Measurements from ENCODE around the gene WBP2.
A peak's percentile ranks its signal among the peaks of the same experiment; 100 is the strongest.

Gene WBP2

GRCh38 chr17:75844530-75845057, 10.5 kb downstream of the WBP2 start:
- peak; percentile 13 for DNase-seq (ENCODE audit: low read depth)

- peak; percentile 26 for DNase-seq (ENCODE audit: low read depth)
These were observed 11.3 kb downstream of the WBP2 start, which contains the start of gene UNC13D for GRCh38 chr17:75843577-75844529. Gene UNC13D, minus strand, starts transcription at chr17:75844404. Its CDS starts 67 bp downstream, at chr17:75844337.

GRCh38 chr17:75842963-75843576, 12.1 kb downstream of the WBP2 start:
- DNase-seq (ENCODE audit: low read depth): no peak

DNA sequence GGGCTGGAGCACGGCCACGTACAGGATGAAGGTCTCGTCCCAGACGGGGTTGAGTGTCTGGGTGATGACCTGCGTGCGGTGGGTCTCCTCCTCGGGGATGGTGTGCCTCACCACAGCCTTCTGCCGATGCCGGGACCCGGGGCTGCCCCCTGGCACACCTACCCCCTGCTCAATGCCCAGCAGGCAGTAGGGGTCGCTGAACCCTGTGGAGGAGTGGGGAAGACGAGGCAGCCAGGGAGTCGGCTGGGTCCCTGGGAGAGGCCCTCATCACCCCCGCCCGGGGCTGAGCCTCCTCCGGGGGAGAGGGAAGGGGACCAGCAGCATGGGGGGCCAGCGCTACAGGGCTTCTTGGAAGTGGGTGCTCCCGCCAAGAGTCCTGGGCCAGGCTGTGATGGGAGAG, 12.7 kb downstream of the WBP2 start:
- no peak for DNase-seq (ENCODE audit: low read depth)

DNA sequence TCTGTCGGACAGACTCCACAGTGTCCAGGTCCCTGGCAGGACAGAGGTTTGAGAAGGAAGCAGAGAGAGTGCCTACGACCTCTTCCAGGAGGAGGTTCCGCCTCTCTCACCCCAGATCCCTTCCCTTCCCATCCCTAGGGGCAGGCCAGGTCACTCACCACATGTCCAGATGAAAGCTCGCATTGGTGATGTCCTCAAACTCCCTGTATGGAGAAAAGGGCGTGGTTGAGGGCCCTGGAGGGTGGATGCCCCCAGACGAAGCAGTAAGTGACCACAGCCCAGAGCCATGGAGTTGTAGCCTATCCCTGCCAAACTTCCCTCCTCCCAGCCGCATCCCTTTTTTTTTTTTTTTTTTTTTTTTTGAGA, 14.4 kb downstream of the WBP2 start:
- DNase-seq (ENCODE audit: low read depth): no peak

GRCh38 chr17:75839942-75840798, 15.0 kb downstream of the WBP2 start:
- DNase-seq (ENCODE audit: low read depth): no peak

DNA sequence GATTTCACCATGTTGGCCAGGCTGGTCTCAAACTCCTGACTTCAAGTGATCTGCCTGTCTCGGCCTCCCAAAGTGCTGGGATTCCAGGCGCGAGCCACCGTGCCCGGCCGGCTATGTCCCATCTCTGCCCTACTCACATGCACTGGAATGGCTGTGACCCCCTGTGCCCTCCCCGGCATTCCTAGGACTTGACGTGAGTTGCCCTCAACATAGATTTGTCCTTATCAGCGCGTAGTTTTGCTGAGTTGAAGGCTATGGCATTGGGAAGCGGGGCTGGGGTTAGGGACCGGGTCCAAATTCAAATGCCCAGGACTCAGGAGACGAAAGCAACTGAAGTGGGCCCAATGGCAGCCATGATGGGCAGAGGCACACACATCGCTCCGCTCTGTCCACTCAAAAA, 16.7 kb downstream of the WBP2 start:
- no peak for DNase-seq (ENCODE audit: low read depth)

DNA sequence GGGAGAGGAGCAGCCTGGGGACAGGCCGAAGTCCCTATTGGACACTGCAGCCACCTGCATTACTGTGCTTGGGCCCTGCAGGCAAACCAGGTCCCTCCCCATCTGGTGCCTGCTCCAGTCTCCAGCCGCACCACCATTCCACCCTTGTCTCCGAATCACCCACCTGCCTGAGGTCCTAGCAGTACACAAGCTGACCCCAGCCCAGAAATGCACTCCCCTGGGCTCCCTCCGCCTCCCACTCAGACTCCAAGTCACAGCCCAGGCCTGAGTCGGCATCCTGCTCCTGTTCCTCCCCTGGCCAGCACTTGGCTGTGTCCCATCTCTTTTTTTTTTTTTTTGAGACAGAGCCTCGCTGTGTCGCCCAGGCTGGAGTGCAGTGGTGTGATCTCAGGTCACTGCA, 17.2 kb downstream of the WBP2 start:
- no peak for DNase-seq (ENCODE audit: low read depth)

DNA sequence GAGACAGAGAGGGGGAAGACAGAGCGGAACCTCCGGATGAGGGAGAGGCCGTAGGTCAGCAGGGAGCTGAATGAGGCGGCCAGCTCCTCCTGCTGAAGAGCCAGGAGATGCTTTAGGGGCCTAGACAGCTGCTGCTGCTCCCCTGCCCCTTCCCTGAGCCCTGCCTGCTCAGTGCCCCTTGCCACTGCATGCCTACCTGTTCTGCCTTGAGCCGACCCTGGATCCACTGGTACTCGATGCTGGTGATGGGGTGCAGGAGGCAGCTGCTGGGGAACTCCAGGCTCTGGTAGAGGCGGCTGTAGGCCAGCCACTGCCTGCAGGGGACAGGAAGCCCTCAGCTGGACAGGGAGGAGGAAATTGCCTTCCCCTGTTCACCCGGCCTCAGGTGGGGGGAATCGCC, 18.5 kb downstream of the WBP2 start:
- no peak for DNase-seq (ENCODE audit: low read depth)

DNA sequence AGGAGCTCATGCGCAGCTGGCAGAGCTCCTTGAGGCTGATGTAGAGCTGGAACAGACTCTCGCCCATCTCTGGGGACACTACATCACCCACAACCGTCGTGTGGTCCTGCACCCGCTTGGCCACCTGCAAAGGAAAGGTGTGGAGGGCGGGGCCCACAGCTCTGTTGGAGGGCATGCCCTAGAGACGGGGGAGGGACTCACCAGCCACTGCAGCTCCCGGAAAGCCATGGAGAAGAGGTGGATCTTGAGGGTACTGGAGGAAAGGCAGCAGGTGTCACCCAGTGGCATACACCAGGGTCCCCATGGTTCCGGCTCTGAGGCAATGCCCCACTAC, 19.5 kb downstream of the WBP2 start:
- DNase-seq (ENCODE audit: low read depth): no peak

DNA sequence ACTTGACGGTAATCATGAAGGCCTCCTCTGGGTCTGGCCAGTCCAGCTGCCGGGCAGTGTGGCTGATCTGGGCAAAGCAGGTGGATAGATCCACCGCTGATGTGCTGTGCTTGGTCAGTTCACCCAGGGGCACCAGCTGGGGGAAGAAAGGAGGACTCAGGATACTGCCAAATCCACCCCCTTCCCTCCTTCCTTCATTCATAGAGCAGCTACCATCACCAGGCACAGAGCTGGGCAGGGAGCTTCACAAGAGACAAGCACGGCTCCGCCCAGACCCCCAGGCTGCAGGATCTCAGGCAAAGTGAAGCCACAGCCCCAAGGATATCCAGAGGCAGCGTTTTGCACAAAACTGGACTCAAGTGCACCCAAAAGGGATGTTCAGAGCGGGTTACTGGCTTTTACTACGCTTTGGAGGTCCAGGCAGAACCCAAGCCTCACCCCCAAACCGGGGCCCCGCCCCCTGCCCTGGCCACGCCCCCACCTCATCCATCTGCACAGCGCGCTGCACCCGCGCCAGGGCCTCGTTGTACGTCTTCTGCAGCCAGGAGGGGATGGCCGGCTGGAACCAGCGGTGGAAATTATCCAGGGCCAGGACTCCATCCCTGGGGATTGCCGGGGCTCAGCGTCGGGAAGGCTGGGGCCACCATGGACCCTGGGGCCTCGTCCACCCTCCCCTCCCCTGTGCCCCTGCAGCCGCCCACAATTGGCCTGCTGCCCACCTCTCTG, 20.0 kb downstream of the WBP2 start:
- DNase-seq (ENCODE audit: low read depth): no peak

- DNase-seq (ENCODE audit: low read depth): no peak
These were observed 20.7 kb downstream of the WBP2 start for GRCh38 chr17:75834279-75834920.

GRCh38 chr17:75832652-75833400, 22.3 kb downstream of the WBP2 start:
- no peak for DNase-seq (ENCODE audit: low read depth)

GRCh38 chr17:75832164-75832651, 22.9 kb downstream of the WBP2 start:
- peak; percentile 93 for DNase-seq (ENCODE audit: low read depth)

- no peak for DNase-seq (ENCODE audit: low read depth)
These were observed 24.0 kb downstream of the WBP2 start for GRCh38 chr17:75831032-75831571.

DNA sequence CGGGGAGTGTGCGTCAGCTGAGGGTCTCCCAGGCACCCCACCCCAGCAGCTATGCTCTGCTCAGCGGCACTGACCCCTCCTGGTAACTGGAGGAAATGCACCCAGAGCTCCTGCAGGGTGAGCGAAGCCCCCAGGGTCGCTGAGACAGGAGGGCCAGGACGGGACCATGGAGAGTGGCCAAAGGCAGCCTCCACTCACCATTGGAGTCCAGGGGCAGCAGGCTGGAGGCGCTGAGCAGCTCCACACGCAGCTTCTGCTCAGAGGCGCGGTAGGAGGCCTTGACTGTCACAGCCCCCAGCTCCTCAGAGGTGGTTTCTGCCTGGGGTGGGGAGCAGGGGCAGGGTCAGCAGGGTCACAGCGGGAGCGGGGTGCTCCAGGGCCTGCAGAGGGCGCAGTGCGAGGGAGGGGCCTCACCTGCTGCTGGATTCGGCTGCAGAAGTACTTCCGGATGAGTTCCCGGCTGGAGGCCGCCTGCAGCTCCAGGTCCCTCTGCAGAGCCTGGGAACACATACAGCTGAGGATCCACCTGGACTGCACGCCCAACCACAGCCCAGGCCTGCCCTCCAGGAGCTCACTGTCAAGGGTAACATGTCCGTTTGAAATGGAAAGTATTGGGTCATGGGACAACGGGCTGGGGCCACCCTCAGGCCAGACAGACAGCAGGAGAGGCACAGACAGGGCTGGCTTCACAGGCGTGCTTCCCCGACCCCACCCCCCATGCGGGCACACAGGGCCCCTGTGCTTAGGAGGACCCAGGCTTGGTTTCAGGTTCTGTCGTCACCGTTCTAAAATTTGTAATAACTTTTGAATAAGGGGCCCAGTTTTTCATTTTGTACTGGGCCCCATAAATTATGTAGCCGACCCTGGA, 24.7 kb downstream of the WBP2 start:
- no peak for DNase-seq (ENCODE audit: low read depth)

GRCh38 chr17:75829747-75830146, 25.4 kb downstream of the WBP2 start:
- no peak for DNase-seq (ENCODE audit: low read depth)

DNA sequence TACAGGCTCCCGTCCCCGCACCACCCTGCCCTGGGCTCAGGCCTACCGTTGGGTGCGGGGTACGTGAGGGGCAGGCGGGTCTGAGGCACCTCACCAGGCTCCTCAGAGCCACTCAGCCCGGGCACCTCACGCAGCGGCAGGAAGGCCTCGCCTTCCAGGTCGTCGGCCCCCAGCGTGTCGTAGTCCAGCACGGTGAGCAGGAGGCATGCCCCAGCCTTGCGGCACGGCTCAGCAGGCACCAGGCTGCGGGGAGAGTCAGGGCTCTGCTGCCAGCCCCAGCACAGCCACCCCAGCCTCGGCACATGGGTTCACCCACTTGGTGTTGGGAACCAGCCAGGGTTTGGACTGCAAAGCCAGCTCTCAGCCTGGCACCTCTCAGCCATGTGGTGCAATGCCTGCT, 26.4 kb downstream of the WBP2 start:
- no peak for DNase-seq (ENCODE audit: low read depth)

- DNase-seq (ENCODE audit: low read depth): no peak
These were observed 27.1 kb downstream of the WBP2 start for GRCh38 chr17:75828076-75828400.

Measured in amniotic epithelial cell (primary cell).